Ascending aorta (tissue), 2 donors: Measurements from ENCODE around the gene MRGPRD. TPM values are rescaled to one million over a fixed set of nuclear protein-coding genes. Genes with fewer than 3 reads are reported as not detected.

ENCODE experiments used
- DNase-seq, 2 donors: peaks; one replicate each; pipeline ENCODE4 v3.0.0-alpha.2; 2019; ENCODE audit warnings: low spot score in 2 of 2
- H3K27ac ChIP-seq, 2 donors: fragments of 200-600 bp; sonication (generic); one replicate each; pipeline ENCODE4 v1.5.1; 2016 to 2017; ENCODE audit warnings: mild to moderate bottlenecking in 1 of 2
- H3K27me3 ChIP-seq: fragments of 200-600 bp; sonication (generic); one replicate; pipeline ENCODE4 v1.5.1; 2017
- H3K36me3 ChIP-seq, 2 donors: fragments of 200-600 bp; sonication (generic); one replicate each; pipeline ENCODE4 v1.5.1; 2016
- H3K4me1 ChIP-seq, 2 donors: fragments of 200-600 bp; sonication (generic); one replicate each; pipeline ENCODE4 v1.5.1; 2016 to 2017; ENCODE audit warnings: mild to moderate bottlenecking in 1 of 2
- H3K4me3 ChIP-seq, 2 donors: fragments of 200-600 bp; sonication (generic); one replicate each; pipeline ENCODE4 v1.5.1; 2016 to 2017; ENCODE audit warnings: mild to moderate bottlenecking in 1 of 2
- H3K9me3 ChIP-seq, 2 donors: fragments of 200-600 bp; sonication (generic); one replicate each; pipeline ENCODE4 v1.5.1; 2016
- intact Hi-C: fragments of 100-400 bp; cut with DNase I; formaldehyde crosslinking; loops from one replicate; pipeline ENCODE4 v1.15.1; 2023
- total RNA-seq: library from RNA; depleted of rRNA; stranded (reverse); fragments of >200 nt; gene quantifications from one replicate; pipeline ENCODE4 v1.1.0, GENCODE V29; 2016
- TF ChIP-seq, protein P1 (sequence below), 3 experiments: fragments of 200-600 bp in 2 of 3; fragments of 450-650 bp in 1 of 3; sonication (generic) in 2 of 3; IDR thresholded peaks; one replicate each; pipeline ENCODE4 v1.5.1; 2016 to 2019; ENCODE audit warnings: antibody characterized with exemption in 3 of 3, mild to moderate bottlenecking in 1 of 3, moderate library complexity in 1 of 3

MRGPRD gene
- total RNA-seq, 1 donor from 2014 or later = not detected

GRCh38 chr11:68990995-68991780 lies 10.4 kb upstream of the MRGPRD start:
- TF ChIP-seq, protein P1, sequence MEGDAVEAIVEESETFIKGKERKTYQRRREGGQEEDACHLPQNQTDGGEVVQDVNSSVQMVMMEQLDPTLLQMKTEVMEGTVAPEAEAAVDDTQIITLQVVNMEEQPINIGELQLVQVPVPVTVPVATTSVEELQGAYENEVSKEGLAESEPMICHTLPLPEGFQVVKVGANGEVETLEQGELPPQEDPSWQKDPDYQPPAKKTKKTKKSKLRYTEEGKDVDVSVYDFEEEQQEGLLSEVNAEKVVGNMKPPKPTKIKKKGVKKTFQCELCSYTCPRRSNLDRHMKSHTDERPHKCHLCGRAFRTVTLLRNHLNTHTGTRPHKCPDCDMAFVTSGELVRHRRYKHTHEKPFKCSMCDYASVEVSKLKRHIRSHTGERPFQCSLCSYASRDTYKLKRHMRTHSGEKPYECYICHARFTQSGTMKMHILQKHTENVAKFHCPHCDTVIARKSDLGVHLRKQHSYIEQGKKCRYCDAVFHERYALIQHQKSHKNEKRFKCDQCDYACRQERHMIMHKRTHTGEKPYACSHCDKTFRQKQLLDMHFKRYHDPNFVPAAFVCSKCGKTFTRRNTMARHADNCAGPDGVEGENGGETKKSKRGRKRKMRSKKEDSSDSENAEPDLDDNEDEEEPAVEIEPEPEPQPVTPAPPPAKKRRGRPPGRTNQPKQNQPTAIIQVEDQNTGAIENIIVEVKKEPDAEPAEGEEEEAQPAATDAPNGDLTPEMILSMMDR (IDR thresholded peaks at IDR 0.05) = no peak
- Histone ChIP-seq H3K4me3 (no peak overlapping the region), H3K36me3 (no peaks in the 10 kb centered on the region), H3K27ac (no peak overlapping the region), H3K9me3 (peaks cover 4 to 5% of the 10 kb centered on the region in 2 donors), H3K4me1 (no peaks in the 10 kb centered on the region), H3K27me3 (no peaks in the 10 kb centered on the region)
- intact Hi-C loops = no loop called here
- DNase-seq = peak in 1 of 2 donors; percentile 50

DNA sequence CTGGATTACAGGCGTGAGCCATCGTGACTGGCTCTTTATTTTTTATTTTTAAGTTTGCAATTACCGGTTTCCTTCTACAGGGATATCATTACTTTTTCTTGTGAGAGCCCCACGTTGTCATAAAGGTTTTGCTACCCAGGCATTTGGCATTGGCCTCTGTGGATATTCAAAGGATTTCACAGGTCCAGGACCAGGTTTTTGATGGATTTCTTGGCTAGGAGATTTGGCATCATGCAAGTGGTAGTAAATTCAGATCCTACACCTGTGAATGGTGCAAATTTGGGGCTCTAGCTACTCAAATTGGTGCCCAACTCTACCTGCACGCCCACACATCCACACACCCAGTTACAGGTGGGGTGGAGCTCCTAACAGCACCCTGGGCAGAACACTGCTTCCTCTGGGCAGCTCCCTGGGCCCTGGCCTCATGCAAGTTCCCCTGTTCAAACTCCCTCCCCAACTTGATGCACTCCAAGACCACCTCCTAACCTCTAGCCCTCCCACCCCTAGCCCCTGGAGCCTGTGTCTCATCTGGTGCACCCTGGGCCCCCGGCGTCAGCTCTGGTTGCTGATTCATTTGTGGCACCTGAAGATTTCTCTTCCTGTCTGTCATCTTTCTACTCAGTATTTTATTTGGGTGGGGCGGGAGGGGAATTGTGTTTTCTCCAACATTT lies 9.3 kb upstream of the MRGPRD start:
- Histone ChIP-seq H3K4me1 (no peaks in the 10 kb centered on the region), H3K4me3 (no peak overlapping the region), H3K27me3 (no peaks in the 10 kb centered on the region), H3K27ac (no peak overlapping the region), H3K36me3 (no peaks in the 10 kb centered on the region), H3K9me3 (peaks cover 4 to 5% of the 10 kb centered on the region in 2 donors)
- TF ChIP-seq, protein P1 (IDR thresholded peaks at IDR 0.05) = no peak
- intact Hi-C loops = no loop called here
- DNase-seq = peak in 1 of 2 donors; percentile 21

DNA sequence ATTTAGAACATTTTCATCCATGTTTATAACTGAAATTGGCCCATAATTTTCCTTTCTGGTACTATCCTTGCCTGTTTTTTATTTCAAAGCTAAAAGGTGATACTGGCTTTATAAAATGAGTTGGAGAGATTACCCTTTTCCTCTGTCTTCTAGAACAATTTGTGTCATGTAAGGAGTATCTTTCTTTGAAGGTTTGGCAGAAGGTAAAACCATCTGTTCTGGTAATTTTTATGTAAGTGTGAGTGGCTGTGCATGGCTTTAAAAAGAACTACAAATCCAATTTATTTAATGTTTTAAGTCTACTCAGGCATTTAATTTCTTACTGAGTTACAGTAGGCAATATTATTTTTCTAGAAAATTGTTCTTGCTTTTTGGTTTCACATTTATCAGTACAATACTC lies 7.7 kb upstream of the MRGPRD start:
- Histone ChIP-seq H3K36me3 (no peaks in the 10 kb centered on the region), H3K27me3 (no peaks in the 10 kb centered on the region), H3K4me1 (no peaks in the 10 kb centered on the region), H3K4me3 (no peak overlapping the region), H3K9me3 (peaks cover 4 to 5% of the 10 kb centered on the region in 2 donors), H3K27ac (no peak overlapping the region)
- DNase-seq = no peak
- intact Hi-C loops = no loop called here
- TF ChIP-seq, protein P1 (IDR thresholded peaks at IDR 0.05) = no peak

- Histone ChIP-seq H3K9me3 (peaks cover 4 to 5% of the 10 kb centered on the region in 2 donors), H3K4me1 (no peaks in the 10 kb centered on the region), H3K36me3 (no peaks in the 10 kb centered on the region), H3K27me3 (no peaks in the 10 kb centered on the region), H3K4me3 (no peak overlapping the region), H3K27ac (no peak overlapping the region)
- intact Hi-C loops = no loop called here
- TF ChIP-seq, protein P1 (IDR thresholded peaks at IDR 0.05) = no peak
- DNase-seq = no peak
Measured at GRCh38 chr11:68987211-68987610, 6.4 kb upstream of the MRGPRD start.

- H3K9me3 ChIP-seq = peaks cover 4 to 5% of the 10 kb centered on the region in 2 donors
- TF ChIP-seq, protein P1 (IDR thresholded peaks at IDR 0.05) = no peak
- peak in 1 of 2 donors; percentile 45 for DNase-seq
- H3K27me3 ChIP-seq = no peaks in the 10 kb centered on the region
- no peaks in the 10 kb centered on the region for H3K36me3 ChIP-seq
- H3K4me1 ChIP-seq = no peaks in the 10 kb centered on the region
- no peak overlapping the region for H3K4me3 ChIP-seq
- no peak overlapping the region for H3K27ac ChIP-seq
- intact Hi-C loops = no loop called here
Measured at GRCh38 chr11:68983801-68984200, 3.0 kb upstream of the MRGPRD start.
